Loucy (cell line): ENCODE data around the gene DENND2A.

Experiments used
- H2AFZ ChIP-seq: fragments of 200-600 bp; sonication (generic); 2 replicates; pipeline ENCODE4 v1.6.0; 2016; ENCODE audit warnings: antibody characterized with exemption, mild to moderate bottlenecking, low read length, moderate library complexity
- H3F3A ChIP-seq: fragments of 200-600 bp; 2 replicates; pipeline ENCODE4 v1.6.0; 2016; ENCODE audit warnings: antibody characterized with exemption, low read depth, mild to moderate bottlenecking
- H3K27me3 ChIP-seq: fragments of 200-600 bp; sonication (generic); 2 replicates; pipeline ENCODE4 v1.6.1; 2014; ENCODE audit warnings: low read length, mild to moderate bottlenecking; ENCODE audit not compliant: insufficient read depth, poor library complexity, severe bottlenecking
- H3K36me3 ChIP-seq: fragments of 200-600 bp; sonication (generic); 2 replicates; pipeline ENCODE4 v1.6.1; 2016; ENCODE audit warnings: low read length; ENCODE audit not compliant: insufficient read depth
- H3K4me1 ChIP-seq: fragments of 200-600 bp; sonication (generic); 2 replicates; pipeline ENCODE4 v1.5.1; 2014; ENCODE audit warnings: low read length, mild to moderate bottlenecking; ENCODE audit not compliant: insufficient read depth, poor library complexity, severe bottlenecking
- H3K4me2 ChIP-seq: fragments of 200-600 bp; sonication (generic); 2 replicates; pipeline ENCODE4 v1.6.0; 2014; ENCODE audit warnings: antibody characterized with exemption, low read length, low read depth, mild to moderate bottlenecking; ENCODE audit not compliant: poor library complexity, severe bottlenecking
- H3K4me3 ChIP-seq: fragments of 200-600 bp; sonication (generic); 2 replicates; pipeline ENCODE4 v1.5.1; 2014; ENCODE audit warnings: low read length, mild to moderate bottlenecking, mixed read lengths; ENCODE audit not compliant: poor library complexity, severe bottlenecking
- H3K79me2 ChIP-seq: fragments of 200-600 bp; sonication (generic); 2 replicates; pipeline ENCODE4 v1.6.1; 2014; ENCODE audit warnings: low read length; ENCODE audit not compliant: insufficient read depth
- H3K9ac ChIP-seq: fragments of 200-600 bp; sonication (generic); 2 replicates; pipeline ENCODE4 v1.6.0; 2014; ENCODE audit warnings: mild to moderate bottlenecking, low read depth, low read length, moderate library complexity; ENCODE audit not compliant: poor library complexity, severe bottlenecking
- H3K9me2 ChIP-seq: fragments of 200-600 bp; sonication (generic); replicated peaks from 2 replicates; pipeline ENCODE4 v1.6.1; 2016; ENCODE audit warnings: low read depth, low read length, mixed read lengths
- H3K9me3 ChIP-seq: fragments of 200-600 bp; sonication (generic); 2 replicates; pipeline ENCODE4 v1.6.1; 2014; ENCODE audit warnings: mild to moderate bottlenecking, antibody characterized with exemption, low read length, low read depth; ENCODE audit not compliant: insufficient read depth
- H4K20me1 ChIP-seq: fragments of 200-600 bp; sonication (generic); 2 replicates; pipeline ENCODE4 v1.6.0; 2014; ENCODE audit warnings: antibody characterized with exemption, low read length, mild to moderate bottlenecking; ENCODE audit not compliant: insufficient read depth, poor library complexity, severe bottlenecking
- CTCF ChIP-seq: fragments of 200-600 bp; sonication (generic); conservative IDR thresholded peaks from 2 replicates; pipeline ENCODE4 v1.5.1; 2014; ENCODE audit warnings: mild to moderate bottlenecking, antibody characterized with exemption, low read length
- EZH2phosphoT487 ChIP-seq: fragments of 200-600 bp; IDR thresholded peaks from 2 replicates; pipeline ENCODE4 v1.6.1; 2018; ENCODE audit warnings: antibody characterized with exemption, mild to moderate bottlenecking, moderate library complexity, borderline replicate concordance

DENND2A gene

GRCh38 chr7:140540136-140540777 is 100.4 kb downstream of the DENND2A start:
- Histone ChIP-seq H3F3A (no peaks in the 10 kb centered on the region), H3K9me2 (no peaks in the 10 kb centered on the region), H3K4me3 (no peak overlapping the region), H3K4me2 (no peak overlapping the region), H3K79me2 (no peaks in the 10 kb centered on the region), H3K4me1 (no peaks in the 10 kb centered on the region), H2AFZ (no peak overlapping the region), H3K9me3 (no peaks in the 10 kb centered on the region), H3K9ac (no peak overlapping the region), H4K20me1 (no peaks in the 10 kb centered on the region), H3K36me3 (no peaks in the 10 kb centered on the region), H3K27me3 (no peaks in the 10 kb centered on the region)
- TF ChIP-seq EZH2phosphoT487 = no peak
- no peak for TF ChIP-seq CTCF

DNA sequence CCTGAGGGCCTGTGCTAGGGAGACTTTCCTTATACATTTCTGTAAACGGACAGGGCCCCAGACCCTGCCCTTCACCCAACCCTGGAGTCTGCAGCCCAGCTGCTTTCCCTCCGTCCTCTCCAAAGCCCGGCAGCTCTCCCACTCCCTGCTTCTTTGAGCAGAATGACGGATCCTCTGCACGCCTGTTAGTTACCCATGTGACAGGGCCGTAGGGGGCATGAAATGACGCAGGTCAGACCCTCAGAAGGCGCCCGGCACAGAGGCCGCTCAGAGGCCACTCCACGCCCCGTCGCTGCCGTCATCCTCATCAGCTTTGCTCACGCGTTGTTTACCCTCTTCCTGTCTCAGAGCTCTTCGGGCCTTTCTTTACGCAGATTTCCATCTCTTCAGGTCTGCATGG is 101.2 kb downstream of the DENND2A start:
- TF ChIP-seq EZH2phosphoT487 = no peak
- TF ChIP-seq CTCF = no peak
- Histone ChIP-seq H3F3A (no peaks in the 10 kb centered on the region), H3K9me3 (no peaks in the 10 kb centered on the region), H3K4me2 (no peak overlapping the region), H3K4me1 (no peaks in the 10 kb centered on the region), H3K36me3 (no peaks in the 10 kb centered on the region), H3K9me2 (no peaks in the 10 kb centered on the region), H3K27me3 (no peaks in the 10 kb centered on the region), H4K20me1 (no peaks in the 10 kb centered on the region), H2AFZ (no peak overlapping the region), H3K4me3 (no peak overlapping the region), H3K9ac (no peak overlapping the region), H3K79me2 (no peaks in the 10 kb centered on the region)

DNA sequence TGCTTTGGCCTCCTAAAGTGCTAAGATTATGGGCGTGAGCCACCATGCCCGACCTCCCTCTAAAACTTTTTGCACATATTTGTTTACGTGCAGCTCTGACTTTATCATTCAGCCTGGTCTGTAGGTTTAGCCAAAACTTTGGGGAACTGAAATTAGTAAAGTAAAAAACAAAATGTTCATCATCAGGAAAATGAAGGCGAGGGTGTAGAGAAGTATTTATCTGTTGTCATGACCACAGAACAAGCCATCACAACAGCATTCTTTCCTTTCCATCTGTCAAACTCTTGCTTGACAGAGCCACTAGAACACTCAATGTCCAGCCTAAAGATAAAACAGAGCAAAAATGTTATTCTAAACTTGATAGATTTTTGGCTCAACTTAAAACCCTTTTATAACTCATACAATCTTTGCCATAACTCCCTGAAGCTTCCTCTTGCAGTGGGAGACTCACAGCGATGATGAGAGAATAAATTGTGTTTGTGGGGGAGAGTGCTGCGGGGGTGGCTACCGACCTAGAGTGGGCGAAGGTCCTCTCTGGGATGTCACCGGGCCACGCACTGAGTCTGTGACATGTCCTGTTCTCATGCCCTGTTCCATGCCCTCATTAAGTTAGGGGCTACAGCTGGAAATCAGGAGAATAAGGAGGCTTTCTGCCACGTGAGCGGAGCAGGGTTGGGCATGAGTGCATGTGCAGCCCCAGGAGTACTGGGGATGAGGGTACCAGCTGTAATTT is 102.7 kb downstream of the DENND2A start:
- Histone ChIP-seq H3K4me2 (no peak overlapping the region), H3F3A (no peaks in the 10 kb centered on the region), H2AFZ (no peak overlapping the region), H3K27me3 (no peaks in the 10 kb centered on the region), H3K9me2 (no peaks in the 10 kb centered on the region), H3K4me1 (no peaks in the 10 kb centered on the region), H3K79me2 (no peaks in the 10 kb centered on the region), H3K4me3 (no peak overlapping the region), H3K36me3 (no peaks in the 10 kb centered on the region), H4K20me1 (no peaks in the 10 kb centered on the region), H3K9me3 (no peaks in the 10 kb centered on the region), H3K9ac (no peak overlapping the region)
- no peak for TF ChIP-seq EZH2phosphoT487
- no peak for TF ChIP-seq CTCF
